ENCODE results near the gene PLEKHG4B.

The PLEKHG4B gene

DNA sequence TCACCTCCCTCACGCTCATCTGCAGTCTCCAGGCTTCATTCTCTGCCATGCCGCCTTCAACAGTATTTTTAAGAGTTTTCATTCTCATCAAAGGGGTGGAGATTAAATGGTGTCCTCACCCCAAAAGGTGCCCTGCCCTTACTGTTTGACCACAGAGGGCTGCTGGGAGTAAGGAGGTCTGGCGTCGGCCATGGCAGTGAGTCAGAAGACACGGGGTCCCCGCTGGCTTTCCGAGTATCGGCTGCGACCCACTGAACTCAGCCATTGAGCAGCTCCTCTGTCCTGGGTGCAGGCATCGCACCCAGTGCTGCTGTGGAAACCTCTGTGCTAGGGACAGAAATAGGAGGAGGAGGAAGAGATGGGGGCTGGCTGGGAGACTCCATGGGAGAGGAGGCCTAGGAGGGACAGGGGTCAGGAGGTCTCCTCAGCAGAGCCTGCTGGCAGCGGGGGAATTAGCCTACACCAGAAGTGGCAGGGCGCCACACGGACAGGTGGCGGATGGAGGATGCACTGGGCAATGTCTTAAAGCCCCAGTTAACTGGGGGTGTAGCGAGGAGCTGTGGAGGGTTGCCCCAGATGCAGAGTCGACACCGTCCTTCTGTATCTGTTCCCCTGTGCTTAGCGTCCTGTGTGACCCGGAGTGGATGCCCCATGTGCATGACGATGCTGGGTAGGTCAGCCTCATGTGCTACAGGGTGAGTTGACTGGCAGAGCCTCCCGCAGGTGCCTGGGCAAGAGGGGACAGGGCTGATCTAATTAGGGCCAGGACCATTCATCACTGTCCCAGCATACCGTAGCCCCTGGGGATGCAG, 15.4 kb upstream of the PLEKHG4B start:
- in situ Hi-C loops (cut with HindIII; ENCODE audit: low pct_ligation_motif_present, low sequenced_read_pairs), result no loop called here
- Histone ChIP-seq H3K27me3 (replicated peaks) (peaks cover 12% of the 10 kb centered on the region), H3K4me3 (ENCODE audit: low read depth, low read length) (no peak overlapping the region), H3K27ac (no peak overlapping the region), H3K36me3 (replicated peaks) (no peaks in the 10 kb centered on the region)
- TF ChIP-seq, protein P1, sequence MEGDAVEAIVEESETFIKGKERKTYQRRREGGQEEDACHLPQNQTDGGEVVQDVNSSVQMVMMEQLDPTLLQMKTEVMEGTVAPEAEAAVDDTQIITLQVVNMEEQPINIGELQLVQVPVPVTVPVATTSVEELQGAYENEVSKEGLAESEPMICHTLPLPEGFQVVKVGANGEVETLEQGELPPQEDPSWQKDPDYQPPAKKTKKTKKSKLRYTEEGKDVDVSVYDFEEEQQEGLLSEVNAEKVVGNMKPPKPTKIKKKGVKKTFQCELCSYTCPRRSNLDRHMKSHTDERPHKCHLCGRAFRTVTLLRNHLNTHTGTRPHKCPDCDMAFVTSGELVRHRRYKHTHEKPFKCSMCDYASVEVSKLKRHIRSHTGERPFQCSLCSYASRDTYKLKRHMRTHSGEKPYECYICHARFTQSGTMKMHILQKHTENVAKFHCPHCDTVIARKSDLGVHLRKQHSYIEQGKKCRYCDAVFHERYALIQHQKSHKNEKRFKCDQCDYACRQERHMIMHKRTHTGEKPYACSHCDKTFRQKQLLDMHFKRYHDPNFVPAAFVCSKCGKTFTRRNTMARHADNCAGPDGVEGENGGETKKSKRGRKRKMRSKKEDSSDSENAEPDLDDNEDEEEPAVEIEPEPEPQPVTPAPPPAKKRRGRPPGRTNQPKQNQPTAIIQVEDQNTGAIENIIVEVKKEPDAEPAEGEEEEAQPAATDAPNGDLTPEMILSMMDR (IDR thresholded peaks at IDR 0.05; ENCODE audit: low read depth, low read length, missing control alignments), result no peak
- DNase-seq, result no peak

DNA sequence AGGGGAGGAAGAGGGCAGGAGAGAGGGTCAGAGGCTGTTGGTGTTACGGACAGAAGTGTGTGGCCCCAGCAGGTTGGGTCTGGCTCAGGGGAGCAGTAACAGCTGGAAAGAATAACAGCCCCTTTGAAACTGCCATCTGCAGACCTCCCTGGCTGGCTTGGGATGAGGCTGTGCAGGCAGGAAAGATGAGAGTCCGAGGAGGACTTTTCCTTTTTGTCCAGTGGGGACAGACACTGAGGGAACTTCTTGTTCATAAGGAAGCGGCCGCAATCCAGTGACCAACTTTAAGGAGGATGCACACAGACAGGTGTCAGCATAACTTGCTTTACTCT, 14.8 kb upstream of the PLEKHG4B start:
- DNase-seq, result no peak
- H3K36me3 ChIP-seq (replicated peaks), result no peaks in the 10 kb centered on the region
- H3K27ac ChIP-seq, result no peak overlapping the region
- TF ChIP-seq, protein P1 (IDR thresholded peaks at IDR 0.05; ENCODE audit: low read depth, low read length, missing control alignments), result no peak
- in situ Hi-C loops (cut with HindIII; ENCODE audit: low pct_ligation_motif_present, low sequenced_read_pairs), result no loop called here
- no peak overlapping the region for H3K4me3 ChIP-seq (ENCODE audit: low read depth, low read length)
- peaks cover 16% of the 10 kb centered on the region for H3K27me3 ChIP-seq (replicated peaks)

DNA sequence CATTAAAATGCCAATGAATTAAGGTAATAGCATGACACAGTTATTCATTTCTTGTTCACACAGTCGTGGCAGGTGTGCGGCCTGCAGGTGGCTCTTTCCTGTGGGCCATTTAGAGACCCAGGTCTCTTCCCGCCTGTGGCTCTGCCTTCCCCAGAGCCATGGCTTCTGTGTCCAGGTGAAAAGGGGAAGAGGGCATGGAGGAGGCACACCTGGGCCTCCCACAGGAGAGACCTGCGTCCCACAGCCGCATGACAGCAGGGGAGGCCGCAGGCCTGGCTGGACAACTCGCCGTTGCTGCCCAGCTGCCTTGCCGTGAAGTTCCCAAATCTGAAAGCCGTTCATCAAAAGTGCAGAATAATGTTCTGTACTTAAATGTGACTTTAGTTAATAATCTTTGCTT, 14.4 kb upstream of the PLEKHG4B start:
- Histone ChIP-seq H3K27ac (no peak overlapping the region), H3K27me3 (replicated peaks) (peaks cover 16% of the 10 kb centered on the region), H3K4me3 (ENCODE audit: low read depth, low read length) (no peak overlapping the region), H3K36me3 (replicated peaks) (no peaks in the 10 kb centered on the region)
- DNase-seq, result no peak
- in situ Hi-C loops (cut with HindIII; ENCODE audit: low pct_ligation_motif_present, low sequenced_read_pairs), result no loop called here
- TF ChIP-seq, protein P1 (IDR thresholded peaks at IDR 0.05; ENCODE audit: low read depth, low read length, missing control alignments), result no peak

DNA sequence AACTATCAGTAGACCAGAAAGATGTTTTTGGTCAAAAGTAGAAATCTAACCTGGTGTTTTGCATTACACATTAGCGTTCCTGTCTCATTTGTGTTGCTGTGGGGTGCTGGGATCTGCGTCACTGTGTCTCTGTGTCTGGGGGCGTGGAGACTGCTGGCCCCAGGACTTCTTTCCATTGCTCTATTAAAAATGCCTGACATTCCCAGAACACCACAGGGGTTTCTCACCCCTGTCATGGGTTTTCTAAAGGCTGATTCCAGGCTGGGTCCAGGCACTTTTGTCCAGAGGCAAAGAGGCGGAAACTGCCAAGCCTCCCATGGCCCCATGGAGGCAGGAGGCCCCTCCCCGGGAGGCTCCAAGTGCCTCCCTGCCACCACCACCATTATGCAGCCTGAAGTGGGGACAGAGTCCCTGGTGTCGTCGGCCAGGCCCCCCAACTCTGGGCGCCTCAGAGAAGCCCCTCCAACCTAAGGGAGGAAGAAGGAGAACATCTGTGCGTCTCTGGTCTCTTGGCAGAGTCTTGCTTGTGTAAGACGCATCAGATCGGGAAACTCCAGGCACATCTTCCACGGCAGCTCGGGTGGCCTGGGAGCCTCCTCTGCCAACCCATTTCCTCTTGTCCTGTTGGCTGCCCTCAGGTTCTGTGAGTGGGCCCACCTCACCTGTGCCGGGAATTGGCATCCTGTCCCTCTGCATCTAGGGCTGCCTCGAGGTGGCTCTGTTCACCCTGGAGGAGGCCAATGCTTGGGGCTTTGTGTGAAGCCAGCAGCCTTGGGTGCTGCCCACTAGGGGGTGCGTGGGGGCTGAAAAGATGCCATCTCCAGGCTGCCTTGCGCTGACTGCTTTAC, 13.8 kb upstream of the PLEKHG4B start:
- Histone ChIP-seq H3K36me3 (replicated peaks) (no peaks in the 10 kb centered on the region), H3K27me3 (replicated peaks) (peaks cover 18% of the 10 kb centered on the region), H3K4me3 (ENCODE audit: low read depth, low read length) (no peak overlapping the region), H3K27ac (no peak overlapping the region)
- in situ Hi-C loops (cut with HindIII; ENCODE audit: low pct_ligation_motif_present, low sequenced_read_pairs), result no loop called here
- DNase-seq, result peak; percentile 75
- TF ChIP-seq, protein P1 (IDR thresholded peaks at IDR 0.05; ENCODE audit: low read depth, low read length, missing control alignments), result peak; percentile 76

DNA sequence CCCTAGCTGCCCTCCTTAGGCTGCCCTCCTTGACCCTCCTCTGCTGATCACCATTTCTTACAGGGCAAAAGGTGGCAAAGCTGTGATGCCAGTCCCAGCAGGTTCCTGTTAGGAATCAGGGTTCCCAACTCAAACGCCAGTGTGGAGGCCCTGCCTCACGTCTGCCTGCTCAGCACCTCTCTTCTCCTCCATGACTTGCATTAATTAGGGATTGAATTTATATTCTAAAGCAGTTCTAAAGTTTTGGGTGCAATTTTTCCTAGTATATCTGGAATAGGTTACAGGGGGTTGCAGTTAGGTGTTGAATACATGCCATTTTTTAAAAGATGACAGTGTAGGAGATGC, 13.2 kb upstream of the PLEKHG4B start:
- in situ Hi-C loops (cut with HindIII; ENCODE audit: low pct_ligation_motif_present, low sequenced_read_pairs), result no loop called here
- no peak for DNase-seq
- TF ChIP-seq, protein P1 (IDR thresholded peaks at IDR 0.05; ENCODE audit: low read depth, low read length, missing control alignments), result no peak
- Histone ChIP-seq H3K36me3 (replicated peaks) (no peaks in the 10 kb centered on the region), H3K4me3 (ENCODE audit: low read depth, low read length) (no peak overlapping the region), H3K27ac (no peak overlapping the region), H3K27me3 (replicated peaks) (peaks cover 18% of the 10 kb centered on the region)

All from brain microvascular endothelial cell (primary cell).